Limb (tissue), 2 donors: ENCODE data around the gene BRD4.
A peak's percentile ranks its signal among the peaks of the same experiment; 100 is the strongest.

Experiments used
- DNase-seq, 2 donors: peaks; one replicate each; pipeline ENCODE4 v3.0.0-alpha.2; 2016; ENCODE audit errors: extremely low spot score in 2 of 2

The BRD4 gene

GRCh38 chr19:15225760-15226159 is 106.6 kb downstream of the BRD4 start:
- peak in 1 of 2 donors; percentile 28 for DNase-seq

GRCh38 chr19:15223649-15224361 is 108.5 kb downstream of the BRD4 start:
- DNase-seq, result no peak

DNA sequence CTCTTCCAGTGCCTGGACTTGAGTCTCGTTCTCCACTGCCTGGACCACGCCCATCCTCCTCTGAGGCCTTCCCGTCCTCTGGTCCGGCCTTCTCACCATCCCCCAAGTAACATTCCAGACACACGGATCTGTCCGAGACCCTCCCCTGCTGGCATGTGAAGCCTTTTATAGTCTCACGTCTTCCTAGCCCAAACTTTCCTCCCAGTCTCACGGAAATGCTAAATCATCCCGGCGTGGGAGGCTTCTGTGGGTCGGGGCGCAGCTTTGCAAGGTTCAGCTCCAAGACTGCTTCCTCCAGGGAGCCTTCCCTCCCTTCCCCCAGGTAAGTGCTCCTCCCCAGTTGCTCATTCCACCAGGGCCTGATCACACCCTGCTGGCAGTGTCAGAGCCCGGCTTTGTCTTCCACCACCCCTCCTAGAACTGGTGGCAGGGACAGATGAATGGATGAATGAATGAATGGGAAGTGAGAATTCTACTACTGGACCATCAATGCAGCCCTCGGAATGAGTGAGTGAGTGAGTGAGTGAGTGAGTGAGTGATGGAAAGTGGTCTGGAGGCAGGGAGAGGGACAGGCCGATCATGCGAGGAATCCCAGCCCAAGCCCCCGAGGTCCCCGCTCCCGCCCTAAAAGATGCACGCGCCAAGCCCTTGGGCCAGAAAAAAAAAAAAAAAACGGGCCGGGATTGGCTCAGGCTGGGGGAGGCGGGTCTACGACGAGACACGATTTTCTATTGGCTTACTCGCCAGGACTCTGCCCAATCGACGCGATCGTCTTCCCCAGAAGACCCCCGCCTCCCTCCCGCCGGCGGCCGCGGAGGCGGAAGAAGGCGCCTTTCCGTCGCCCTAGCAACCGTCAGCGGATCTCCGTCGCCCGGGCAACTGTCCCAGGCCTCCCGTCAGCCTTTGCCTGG is 109.3 kb downstream of the BRD4 start:
- DNase-seq, result peak; percentile 95 to 97

- DNase-seq, result no peak
These were observed 111.5 kb downstream of the BRD4 start for GRCh38 chr19:15220833-15221232.

DNA sequence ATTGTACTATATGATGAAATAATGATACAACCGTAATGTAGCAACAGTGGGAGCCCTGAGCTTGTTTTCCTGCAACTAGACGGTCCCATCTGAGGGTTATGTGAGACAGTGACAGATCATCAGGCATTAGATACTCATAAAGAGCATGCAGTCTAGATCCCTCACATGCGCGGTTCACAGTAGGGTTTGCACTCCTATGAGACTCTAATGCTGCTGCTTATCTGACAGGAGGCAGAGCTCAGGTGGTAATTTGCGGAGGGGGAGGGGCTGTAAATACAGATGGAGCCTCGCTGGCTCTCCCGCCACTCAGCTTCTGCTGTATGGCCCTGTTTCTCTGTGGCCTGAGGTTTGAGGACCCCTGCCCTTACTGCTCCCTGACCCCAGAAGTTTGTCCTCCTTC is 113.8 kb downstream of the BRD4 start:
- DNase-seq, result no peak

- DNase-seq, result no peak
These were observed 116.0 kb downstream of the BRD4 start for GRCh38 chr19:15216363-15216762.

DNA sequence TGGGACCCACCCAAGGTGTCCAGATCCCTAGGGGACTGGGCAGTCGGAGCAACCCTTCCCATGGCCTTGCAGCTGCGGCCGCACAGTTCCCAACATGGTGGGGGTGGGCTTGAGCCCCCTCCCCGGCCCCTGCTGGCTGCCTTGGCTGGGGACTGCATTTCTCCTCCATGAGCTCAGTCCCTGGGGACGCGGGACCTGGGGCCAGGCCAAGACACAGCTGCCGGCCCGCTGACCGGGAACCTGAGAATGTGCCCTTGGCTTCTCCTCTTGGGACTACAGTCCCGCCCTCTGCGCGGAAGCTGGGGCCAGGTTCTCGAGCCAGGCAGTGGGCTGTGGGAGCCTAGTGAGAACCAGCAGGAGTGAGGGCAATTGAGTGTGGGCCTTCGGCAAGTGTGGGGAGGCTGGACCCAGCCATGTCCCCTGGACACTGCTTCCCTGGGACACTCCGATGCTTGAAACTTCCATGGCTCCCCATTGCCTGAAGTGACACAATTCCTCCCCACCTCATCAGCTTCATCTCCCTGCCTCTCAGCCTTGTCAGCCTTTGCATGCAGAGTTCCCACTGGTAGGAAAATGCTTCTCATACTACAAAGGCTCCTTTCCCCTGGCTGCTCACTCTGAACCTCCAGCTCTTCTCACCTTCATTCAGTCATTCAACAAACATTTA is 118.5 kb downstream of the BRD4 start:
- no peak for DNase-seq

GRCh38 chr19:15212711-15213110 is 119.6 kb downstream of the BRD4 start:
- no peak for DNase-seq

GRCh38 chr19:15210323-15210781 is 122.0 kb downstream of the BRD4 start:
- no peak for DNase-seq

DNA sequence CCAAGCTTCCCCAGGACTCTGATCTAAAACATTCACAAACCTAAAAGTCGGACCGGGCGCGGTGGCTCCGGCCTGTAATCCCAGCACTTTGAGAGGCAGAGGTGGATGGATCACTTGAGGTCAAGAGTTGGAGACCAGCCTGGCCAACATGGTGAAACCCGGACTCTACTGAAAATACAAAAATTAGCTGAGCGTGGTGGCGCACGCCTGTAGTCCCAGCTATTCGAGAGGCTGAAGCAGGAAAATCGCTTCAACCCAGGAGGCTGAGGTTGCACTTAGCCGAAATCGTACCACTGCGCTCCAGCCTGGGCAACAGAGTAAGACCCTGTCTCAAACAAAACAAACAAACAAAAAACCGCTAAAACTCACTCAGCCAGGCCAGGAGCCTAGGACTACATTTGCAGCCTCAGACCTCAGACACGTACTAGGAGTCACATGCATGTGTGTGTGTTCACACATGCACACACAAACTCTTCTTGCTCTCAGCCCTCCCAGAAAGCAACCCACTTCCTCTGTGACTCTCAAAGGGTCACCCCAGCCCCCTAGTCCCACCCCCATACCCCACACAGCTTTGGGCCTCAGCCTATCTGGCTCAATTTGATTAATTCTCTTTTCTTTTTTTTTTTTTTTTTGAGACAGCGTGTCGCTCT is 130.8 kb downstream of the BRD4 start:
- no peak for DNase-seq

DNA sequence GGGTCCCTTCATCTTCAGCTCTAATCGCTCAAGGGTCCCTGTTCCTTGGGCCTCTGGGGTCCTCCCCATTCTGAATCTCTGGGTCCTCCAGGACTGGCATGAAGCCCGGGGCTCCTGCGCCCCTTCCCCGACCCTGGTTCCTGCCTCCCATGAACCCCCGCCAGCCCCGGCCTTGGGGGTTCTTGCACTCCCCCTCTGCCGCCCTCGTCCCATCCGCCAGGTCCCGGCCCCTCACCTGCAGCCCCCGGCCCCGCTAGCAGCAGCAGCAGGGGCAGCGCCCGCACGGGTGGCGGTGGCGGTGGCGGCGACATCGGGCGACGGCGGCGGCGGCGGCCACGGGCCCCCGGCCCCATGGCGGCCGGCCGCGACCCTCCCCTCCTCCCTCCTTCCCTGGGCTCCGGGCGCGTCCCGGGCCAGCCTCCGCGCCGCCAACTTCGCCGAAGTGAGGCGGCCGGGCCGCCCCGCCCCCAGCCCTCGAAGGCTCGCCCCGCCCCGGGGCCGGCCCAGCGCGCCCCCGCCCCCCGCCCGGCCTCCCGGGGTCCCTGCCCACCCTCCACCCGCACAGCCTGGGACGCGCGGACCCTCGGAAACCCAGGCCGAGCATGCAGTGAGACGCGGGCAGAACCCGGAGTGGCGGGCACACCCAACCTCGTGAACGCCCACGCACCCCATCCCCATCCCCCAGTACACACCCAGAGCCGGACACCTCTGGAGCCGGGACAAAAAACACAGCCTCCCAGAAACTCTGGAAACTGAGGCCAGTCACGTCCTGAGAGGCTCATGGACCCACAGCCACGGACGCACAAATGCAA is 131.6 kb downstream of the BRD4 start, which contains the start of gene NOTCH3:
NOTCH3 (minus strand) TSS at position 443 of the 812 bp plus-strand sequence; CDS start at position 353, 90 bp downstream.
- peak in 1 of 2 donors; percentile 74 for DNase-seq

GRCh38 chr19:15199661-15200552 is 132.4 kb downstream of the BRD4 start:
- peak; percentile 76 to 92 for DNase-seq

- no peak for DNase-seq
These were observed 133.2 kb downstream of the BRD4 start for GRCh38 chr19:15198951-15199660.

GRCh38 chr19:15197942-15198341 is 134.4 kb downstream of the BRD4 start:
- no peak for DNase-seq

DNA sequence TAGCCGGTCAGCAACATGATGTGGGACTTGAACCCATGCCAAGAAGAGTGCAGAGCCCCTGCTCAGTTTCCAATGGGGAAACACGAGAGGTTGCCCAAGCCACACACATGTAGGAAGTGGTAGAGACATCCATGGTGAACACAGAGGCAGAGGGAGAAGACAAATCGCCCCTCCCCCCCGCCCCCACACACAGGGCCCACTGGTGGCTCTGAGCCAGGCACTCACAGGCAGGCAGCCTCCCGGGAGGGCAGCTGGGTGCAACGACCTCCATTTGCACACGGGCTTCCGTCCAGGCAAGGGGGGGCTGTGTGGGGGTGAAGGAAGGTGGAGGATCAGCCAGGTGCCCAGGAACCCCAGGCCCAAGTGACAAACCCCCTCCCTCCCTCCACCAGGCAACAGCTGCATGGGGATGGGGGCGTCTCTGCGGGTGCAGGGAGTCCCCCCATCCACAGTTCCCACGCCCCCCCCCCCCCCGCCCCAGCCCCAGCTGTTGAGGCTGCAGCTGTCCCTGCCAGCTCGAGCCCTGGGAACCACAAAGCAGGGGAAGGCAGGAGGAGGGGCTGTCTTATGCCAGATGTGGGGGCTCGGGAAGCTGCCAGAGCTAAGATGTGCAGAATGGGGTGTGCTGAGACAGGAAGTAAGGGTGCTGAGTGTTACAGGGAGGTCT is 134.9 kb downstream of the BRD4 start:
- peak in 1 of 2 donors; percentile 80 for DNase-seq

- DNase-seq, result no peak
These were observed 135.9 kb downstream of the BRD4 start for GRCh38 chr19:15196360-15197005.
